ENCODE results near the gene KIAA0930.

GRCh38 chr22:45154383-45154782 is 86.3 kb downstream of the KIAA0930 start:
- TF ChIP-seq EZH2 (IDR thresholded peaks at IDR 0.05; ENCODE audit: insufficient read depth, poor library complexity, severe bottlenecking) (no peak), EZH2phosphoT487 (IDR thresholded peaks at IDR 0.05; ENCODE audit: insufficient read depth, low read depth) (no peak)

Data from GM23248 (cell line).